HEK293 (cell line): ENCODE data around the gene SCIN.

Experiments
- CTCF ChIA-PET: fragments of 350-600 bp; formaldehyde crosslinking; extraction: SDS; loops from one replicate; lab custom pipeline; 2021; ENCODE audit warnings: antibody characterized with exemption; lab: Yijun Ruan, JAX
- POLR2A ChIA-PET: fragments of 300-600 bp; formaldehyde crosslinking; extraction: SDS; loops from one replicate; lab custom pipeline; 2020; ENCODE audit warnings: antibody characterized with exemption, inconsistent platforms; lab: Yijun Ruan, JAX
- H3K27ac ChIP-seq: fragments of 200-500 bp; sonication (Bioruptor generic); 2 replicates; pipeline ENCODE4 v1.5.1; 2014; ENCODE audit warnings: low read depth, low read length, control low read depth, inconsistent platforms; ENCODE audit errors: extremely low read depth
- H3K36me3 ChIP-seq, 2 experiments: fragments of 200-500 bp in 1 of 2; sonication (Bioruptor generic) in 1 of 2; 1 replicate in 1 of 2; 2 replicates in 1 of 2; pipeline ENCODE4 v1.5.1; 2014 to 2017; ENCODE audit warnings: inconsistent platforms in 2 of 2, low read length in 2 of 2; ENCODE audit not compliant: control insufficient read depth in 2 of 2, insufficient read depth in 1 of 2
- H3K4me1 ChIP-seq: fragments of 200-500 bp; sonication (Bioruptor generic); 2 replicates; pipeline ENCODE4 v1.5.1; 2014; ENCODE audit warnings: mild to moderate bottlenecking, low read length, inconsistent platforms; ENCODE audit not compliant: control insufficient read depth, insufficient read depth
- H3K4me3 ChIP-seq: 2 replicates; pipeline ENCODE4 v1.5.1; 2011; ENCODE audit warnings: low read depth, mild to moderate bottlenecking, control low read depth, low read length, moderate library complexity
- H3K9me3 ChIP-seq: fragments of 200-500 bp; sonication (Bioruptor generic); 2 replicates; pipeline ENCODE4 v1.5.1; 2014; ENCODE audit warnings: low read depth, low read length, inconsistent platforms; ENCODE audit not compliant: control insufficient read depth, insufficient read depth
- GLIS1 ChIP-seq: fragments of 450-650 bp; formaldehyde crosslinking; IDR thresholded peaks from 2 replicates; pipeline ENCODE4 v1.5.1; 2016; ENCODE audit warnings: missing biosample characterization, missing genetic modification characterization
- OSR2 ChIP-seq: fragments of 450-650 bp; formaldehyde crosslinking; IDR thresholded peaks from 2 replicates; pipeline ENCODE4 v1.5.1; 2016; ENCODE audit warnings: missing biosample characterization, missing genetic modification characterization
- SP7 ChIP-seq: fragments of 450-650 bp; formaldehyde crosslinking; IDR thresholded peaks from 2 replicates; pipeline ENCODE4 v1.5.1; 2016; ENCODE audit warnings: missing biosample characterization, missing genetic modification characterization
- ZBTB7A ChIP-seq: fragments of 450-650 bp; formaldehyde crosslinking; IDR thresholded peaks from 2 replicates; pipeline ENCODE4 v1.5.1; 2016; ENCODE audit warnings: low read depth, missing biosample characterization, missing genetic modification characterization
- ZNF146 ChIP-seq: fragments of 450-650 bp; formaldehyde crosslinking; IDR thresholded peaks from 2 replicates; pipeline ENCODE4 v1.5.1; 2016; ENCODE audit warnings: missing biosample characterization, missing genetic modification characterization
- ZNF155 ChIP-seq: fragments of 450-650 bp; formaldehyde crosslinking; IDR thresholded peaks from 2 replicates; pipeline ENCODE4 v1.5.1; 2016; ENCODE audit warnings: missing biosample characterization, missing genetic modification characterization
- ZNF157 ChIP-seq: fragments of 450-650 bp; formaldehyde crosslinking; IDR thresholded peaks from 2 replicates; pipeline ENCODE4 v1.5.1; 2016; ENCODE audit warnings: missing biosample characterization, missing genetic modification characterization
- ZNF266 ChIP-seq: fragments of 450-650 bp; formaldehyde crosslinking; IDR thresholded peaks from 2 replicates; pipeline ENCODE4 v1.5.1; 2016; ENCODE audit warnings: missing biosample characterization, missing genetic modification characterization, low read depth
- ZNF302 ChIP-seq: fragments of 450-650 bp; formaldehyde crosslinking; IDR thresholded peaks from 2 replicates; pipeline ENCODE4 v1.5.1; 2016; ENCODE audit warnings: missing biosample characterization, missing genetic modification characterization, low read depth
- ZNF394 ChIP-seq: fragments of 450-650 bp; formaldehyde crosslinking; IDR thresholded peaks from 2 replicates; pipeline ENCODE4 v1.5.1; 2016; ENCODE audit warnings: missing biosample characterization, missing genetic modification characterization, mild to moderate bottlenecking, moderate library complexity, borderline replicate concordance
- ZNF658 ChIP-seq: fragments of 450-650 bp; formaldehyde crosslinking; IDR thresholded peaks from 2 replicates; pipeline ENCODE4; 2016; ENCODE audit warnings: missing biosample characterization, missing genetic modification characterization
- ZNF664 ChIP-seq: fragments of 450-650 bp; formaldehyde crosslinking; IDR thresholded peaks from 2 replicates; pipeline ENCODE4 v1.5.1; 2016; ENCODE audit warnings: missing biosample characterization, missing genetic modification characterization
- ZNF747 ChIP-seq: fragments of 450-650 bp; formaldehyde crosslinking; IDR thresholded peaks from 2 replicates; pipeline ENCODE4 v1.5.1; 2016; ENCODE audit warnings: missing biosample characterization, missing genetic modification characterization
- ZNF837 ChIP-seq: fragments of 450-650 bp; formaldehyde crosslinking; IDR thresholded peaks from 2 replicates; pipeline ENCODE4 v1.5.1; 2016; ENCODE audit warnings: missing biosample characterization, missing genetic modification characterization
- TF ChIP-seq, protein P1 (sequence below): fragments of 450-650 bp; formaldehyde crosslinking; IDR thresholded peaks from 2 replicates; pipeline ENCODE4 v1.5.1; 2016; ENCODE audit warnings: missing biosample characterization, missing genetic modification characterization
- TF ChIP-seq, protein P2 (sequence below): fragments of 450-650 bp; formaldehyde crosslinking; IDR thresholded peaks from 2 replicates; pipeline ENCODE4 v1.5.1; 2016; ENCODE audit warnings: missing biosample characterization, missing genetic modification characterization, borderline replicate concordance
- TF ChIP-seq, protein P3 (sequence below): fragments of 450-650 bp; formaldehyde crosslinking; IDR thresholded peaks from 2 replicates; pipeline ENCODE4 v1.5.1; 2016; ENCODE audit warnings: missing biosample characterization, missing genetic modification characterization, low read depth
- TF ChIP-seq, protein P4 (sequence below): fragments of 450-650 bp; formaldehyde crosslinking; IDR thresholded peaks from 2 replicates; pipeline ENCODE4 v1.5.1; 2016; ENCODE audit warnings: missing biosample characterization, missing genetic modification characterization

Gene SCIN

DNA sequence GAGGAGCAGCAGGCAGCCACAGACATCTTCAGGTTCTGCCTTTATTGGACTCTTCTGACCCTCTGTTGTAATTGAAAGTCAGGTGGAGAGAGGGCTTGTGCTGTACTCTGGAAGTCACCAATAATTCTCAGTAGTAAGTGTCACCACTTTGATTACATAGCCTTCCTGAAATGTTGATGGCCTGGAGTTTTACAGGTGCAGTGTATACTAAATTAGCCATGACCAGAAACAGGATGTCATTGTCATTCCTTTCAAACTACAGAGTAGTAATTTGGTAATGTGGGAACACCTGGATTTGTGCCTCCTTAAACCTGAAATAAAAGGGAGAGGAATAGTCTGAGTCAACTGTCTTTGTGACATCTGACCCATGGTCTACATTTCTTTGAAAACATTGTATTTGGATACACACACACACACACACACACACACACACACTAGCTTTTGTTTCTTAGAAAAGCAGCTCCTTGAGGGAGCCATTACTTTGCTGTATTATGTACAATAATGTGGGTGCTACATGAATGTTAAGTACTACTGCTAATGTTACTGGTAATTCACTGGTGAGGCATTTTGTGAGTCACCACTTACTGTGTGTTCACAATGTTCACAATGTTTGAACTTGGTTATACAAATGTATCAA, 136.5 kb downstream of the SCIN start:
- H3K27ac ChIP-seq: no peak overlapping the region
- H3K4me3 ChIP-seq: no peak overlapping the region
- ChIA-PET POLR2A (interaction anchor here (0.8 kb wide), 1 partner anchor 19 kb away, joined by 3 read pairs; the partner anchor contains the start of gene ARL4A), CTCF (interaction anchor here (0.6 to 1.2 kb wide), 3 partner anchors 9 to 702 kb away, joined by 3 to 4 read pairs (median 3); no protein-coding TSS in a partner anchor)
- H3K9me3 ChIP-seq: no peaks in the 10 kb centered on the region
- TF ChIP-seq ZBTB7A (tag by site-specific recombination) (no peak), SP7 (tag by site-specific recombination) (peak; percentile 84), OSR2 (tag by site-specific recombination) (peak; percentile 54)
- TF ChIP-seq, protein P1, sequence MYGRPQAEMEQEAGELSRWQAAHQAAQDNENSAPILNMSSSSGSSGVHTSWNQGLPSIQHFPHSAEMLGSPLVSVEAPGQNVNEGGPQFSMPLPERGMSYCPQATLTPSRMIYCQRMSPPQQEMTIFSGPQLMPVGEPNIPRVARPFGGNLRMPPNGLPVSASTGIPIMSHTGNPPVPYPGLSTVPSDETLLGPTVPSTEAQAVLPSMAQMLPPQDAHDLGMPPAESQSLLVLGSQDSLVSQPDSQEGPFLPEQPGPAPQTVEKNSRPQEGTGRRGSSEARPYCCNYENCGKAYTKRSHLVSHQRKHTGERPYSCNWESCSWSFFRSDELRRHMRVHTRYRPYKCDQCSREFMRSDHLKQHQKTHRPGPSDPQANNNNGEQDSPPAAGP (tag by site-specific recombination): no peak
- TF ChIP-seq, protein P2, sequence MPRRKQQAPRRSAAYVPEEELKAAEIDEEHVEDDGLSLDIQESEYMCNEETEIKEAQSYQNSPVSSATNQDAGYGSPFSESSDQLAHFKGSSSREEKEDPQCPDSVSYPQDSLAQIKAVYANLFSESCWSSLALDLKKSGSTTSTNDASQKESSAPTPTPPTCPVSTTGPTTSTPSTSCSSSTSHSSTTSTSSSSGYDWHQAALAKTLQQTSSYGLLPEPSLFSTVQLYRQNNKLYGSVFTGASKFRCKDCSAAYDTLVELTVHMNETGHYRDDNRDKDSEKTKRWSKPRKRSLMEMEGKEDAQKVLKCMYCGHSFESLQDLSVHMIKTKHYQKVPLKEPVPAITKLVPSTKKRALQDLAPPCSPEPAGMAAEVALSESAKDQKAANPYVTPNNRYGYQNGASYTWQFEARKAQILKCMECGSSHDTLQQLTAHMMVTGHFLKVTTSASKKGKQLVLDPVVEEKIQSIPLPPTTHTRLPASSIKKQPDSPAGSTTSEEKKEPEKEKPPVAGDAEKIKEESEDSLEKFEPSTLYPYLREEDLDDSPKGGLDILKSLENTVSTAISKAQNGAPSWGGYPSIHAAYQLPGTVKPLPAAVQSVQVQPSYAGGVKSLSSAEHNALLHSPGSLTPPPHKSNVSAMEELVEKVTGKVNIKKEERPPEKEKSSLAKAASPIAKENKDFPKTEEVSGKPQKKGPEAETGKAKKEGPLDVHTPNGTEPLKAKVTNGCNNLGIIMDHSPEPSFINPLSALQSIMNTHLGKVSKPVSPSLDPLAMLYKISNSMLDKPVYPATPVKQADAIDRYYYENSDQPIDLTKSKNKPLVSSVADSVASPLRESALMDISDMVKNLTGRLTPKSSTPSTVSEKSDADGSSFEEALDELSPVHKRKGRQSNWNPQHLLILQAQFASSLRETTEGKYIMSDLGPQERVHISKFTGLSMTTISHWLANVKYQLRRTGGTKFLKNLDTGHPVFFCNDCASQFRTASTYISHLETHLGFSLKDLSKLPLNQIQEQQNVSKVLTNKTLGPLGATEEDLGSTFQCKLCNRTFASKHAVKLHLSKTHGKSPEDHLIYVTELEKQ (tag by site-specific recombination): peak; percentile 34; the same call in 1 of the 2 replicates
- no peaks in the 10 kb centered on the region for H3K4me1 ChIP-seq
- no peaks in the 10 kb centered on the region for H3K36me3 ChIP-seq

DNA sequence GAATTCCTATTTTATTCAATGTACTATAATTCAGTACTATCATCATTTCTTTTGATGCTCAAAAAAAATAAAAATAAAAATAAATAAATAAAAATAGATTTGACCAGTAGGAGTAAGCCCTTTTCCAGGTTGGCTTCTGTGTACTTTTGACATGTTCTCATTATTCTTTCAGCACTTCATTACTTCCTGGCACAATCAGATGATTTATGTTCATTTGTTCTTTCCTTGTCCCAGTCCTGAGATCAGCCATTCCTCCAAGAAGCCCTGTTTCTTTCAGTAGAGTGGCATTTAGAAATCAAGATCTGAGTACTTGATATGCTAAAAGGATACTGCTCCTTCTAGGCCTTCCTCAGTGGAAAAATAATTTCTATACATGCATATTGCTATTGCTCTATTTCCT, 137.8 kb downstream of the SCIN start:
- ChIA-PET POLR2A (no interaction called here), CTCF (interaction anchor here (0.7 kb wide), 1 partner anchor 31 kb away, joined by 4 read pairs; no protein-coding TSS in a partner anchor)
- TF ChIP-seq, protein P2 (tag by site-specific recombination): no peak
- TF ChIP-seq ZNF146 (tag by site-specific recombination) (no peak), ZNF157 (tag by site-specific recombination) (no peak), ZNF394 (tag by site-specific recombination) (no peak), ZNF664 (tag by site-specific recombination) (no peak), ZNF155 (tag by site-specific recombination) (no peak), ZNF302 (tag by site-specific recombination) (no peak), ZNF266 (no peak), ZNF837 (tag by site-specific recombination) (no peak), ZNF658 (no peak), GLIS1 (tag by site-specific recombination) (no peak), ZNF747 (tag by site-specific recombination) (no peak)
- TF ChIP-seq, protein P3, sequence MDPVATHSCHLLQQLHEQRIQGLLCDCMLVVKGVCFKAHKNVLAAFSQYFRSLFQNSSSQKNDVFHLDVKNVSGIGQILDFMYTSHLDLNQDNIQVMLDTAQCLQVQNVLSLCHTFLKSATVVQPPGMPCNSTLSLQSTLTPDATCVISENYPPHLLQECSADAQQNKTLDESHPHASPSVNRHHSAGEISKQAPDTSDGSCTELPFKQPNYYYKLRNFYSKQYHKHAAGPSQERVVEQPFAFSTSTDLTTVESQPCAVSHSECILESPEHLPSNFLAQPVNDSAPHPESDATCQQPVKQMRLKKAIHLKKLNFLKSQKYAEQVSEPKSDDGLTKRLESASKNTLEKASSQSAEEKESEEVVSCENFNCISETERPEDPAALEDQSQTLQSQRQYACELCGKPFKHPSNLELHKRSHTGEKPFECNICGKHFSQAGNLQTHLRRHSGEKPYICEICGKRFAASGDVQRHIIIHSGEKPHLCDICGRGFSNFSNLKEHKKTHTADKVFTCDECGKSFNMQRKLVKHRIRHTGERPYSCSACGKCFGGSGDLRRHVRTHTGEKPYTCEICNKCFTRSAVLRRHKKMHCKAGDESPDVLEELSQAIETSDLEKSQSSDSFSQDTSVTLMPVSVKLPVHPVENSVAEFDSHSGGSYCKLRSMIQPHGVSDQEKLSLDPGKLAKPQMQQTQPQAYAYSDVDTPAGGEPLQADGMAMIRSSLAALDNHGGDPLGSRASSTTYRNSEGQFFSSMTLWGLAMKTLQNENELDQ: no peak
- TF ChIP-seq, protein P4, sequence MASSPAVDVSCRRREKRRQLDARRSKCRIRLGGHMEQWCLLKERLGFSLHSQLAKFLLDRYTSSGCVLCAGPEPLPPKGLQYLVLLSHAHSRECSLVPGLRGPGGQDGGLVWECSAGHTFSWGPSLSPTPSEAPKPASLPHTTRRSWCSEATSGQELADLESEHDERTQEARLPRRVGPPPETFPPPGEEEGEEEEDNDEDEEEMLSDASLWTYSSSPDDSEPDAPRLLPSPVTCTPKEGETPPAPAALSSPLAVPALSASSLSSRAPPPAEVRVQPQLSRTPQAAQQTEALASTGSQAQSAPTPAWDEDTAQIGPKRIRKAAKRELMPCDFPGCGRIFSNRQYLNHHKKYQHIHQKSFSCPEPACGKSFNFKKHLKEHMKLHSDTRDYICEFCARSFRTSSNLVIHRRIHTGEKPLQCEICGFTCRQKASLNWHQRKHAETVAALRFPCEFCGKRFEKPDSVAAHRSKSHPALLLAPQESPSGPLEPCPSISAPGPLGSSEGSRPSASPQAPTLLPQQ (tag by site-specific recombination): no peak
- Histone ChIP-seq H3K27ac (no peak overlapping the region), H3K36me3 (no peaks in the 10 kb centered on the region), H3K4me3 (no peak overlapping the region), H3K4me1 (no peaks in the 10 kb centered on the region), H3K9me3 (no peaks in the 10 kb centered on the region)
